ENCODE results near the gene VRK2. TPM values are rescaled to one million over a fixed set of nuclear protein-coding genes. Genes with fewer than 3 reads are reported as not detected.

VRK2 gene
- total RNA-seq, 1 experiment from 2014 or later, result 25.4 TPM

DNA sequence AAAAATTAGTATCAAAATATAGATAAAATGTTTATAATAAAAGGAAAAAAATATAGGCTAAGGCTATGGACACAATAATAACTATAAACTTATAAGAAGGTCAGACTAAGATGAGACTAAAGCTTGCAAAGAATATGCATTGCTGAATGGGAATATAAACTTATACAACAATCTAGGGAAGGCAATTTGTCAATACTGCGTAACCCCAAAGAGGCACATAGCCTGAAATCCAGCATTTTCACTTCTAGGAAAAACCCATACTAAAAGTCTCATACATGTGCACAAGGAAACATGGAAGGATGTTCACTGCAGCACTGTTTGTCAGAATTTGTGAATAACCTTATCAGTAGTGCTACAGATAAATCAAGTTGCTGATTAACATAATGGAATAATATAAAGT is 149.1 kb downstream of the VRK2 start:
- TF ChIP-seq, protein P1, sequence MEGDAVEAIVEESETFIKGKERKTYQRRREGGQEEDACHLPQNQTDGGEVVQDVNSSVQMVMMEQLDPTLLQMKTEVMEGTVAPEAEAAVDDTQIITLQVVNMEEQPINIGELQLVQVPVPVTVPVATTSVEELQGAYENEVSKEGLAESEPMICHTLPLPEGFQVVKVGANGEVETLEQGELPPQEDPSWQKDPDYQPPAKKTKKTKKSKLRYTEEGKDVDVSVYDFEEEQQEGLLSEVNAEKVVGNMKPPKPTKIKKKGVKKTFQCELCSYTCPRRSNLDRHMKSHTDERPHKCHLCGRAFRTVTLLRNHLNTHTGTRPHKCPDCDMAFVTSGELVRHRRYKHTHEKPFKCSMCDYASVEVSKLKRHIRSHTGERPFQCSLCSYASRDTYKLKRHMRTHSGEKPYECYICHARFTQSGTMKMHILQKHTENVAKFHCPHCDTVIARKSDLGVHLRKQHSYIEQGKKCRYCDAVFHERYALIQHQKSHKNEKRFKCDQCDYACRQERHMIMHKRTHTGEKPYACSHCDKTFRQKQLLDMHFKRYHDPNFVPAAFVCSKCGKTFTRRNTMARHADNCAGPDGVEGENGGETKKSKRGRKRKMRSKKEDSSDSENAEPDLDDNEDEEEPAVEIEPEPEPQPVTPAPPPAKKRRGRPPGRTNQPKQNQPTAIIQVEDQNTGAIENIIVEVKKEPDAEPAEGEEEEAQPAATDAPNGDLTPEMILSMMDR (IDR thresholded peaks at IDR 0.05; ENCODE audit: unreplicated experiment), result no peak
- DNase-seq, result no peak
- Mint-ChIP-seq H3K36me3 (ENCODE audit: insufficient read depth, unreplicated experiment) (peaks cover 5% of the 10 kb centered on the region), H3K4me3 (ENCODE audit: low read depth, unreplicated experiment) (no peak overlapping the region), H3K27me3 (ENCODE audit: unreplicated experiment) (no peaks in the 10 kb centered on the region), H3K9me3 (ENCODE audit: low read depth, unreplicated experiment) (no peaks in the 10 kb centered on the region), H3K27ac (ENCODE audit: unreplicated experiment) (no peak overlapping the region), H3K4me1 (ENCODE audit: low read depth, unreplicated experiment) (no peaks in the 10 kb centered on the region)
- CTCF ChIA-PET, result no interaction called here
- BruUV-seq (replicated peaks), result no TSS peak
- intact Hi-C loops (cut with micrococcal nuclease; ENCODE audit: unreplicated experiment), result no loop called here

DNA sequence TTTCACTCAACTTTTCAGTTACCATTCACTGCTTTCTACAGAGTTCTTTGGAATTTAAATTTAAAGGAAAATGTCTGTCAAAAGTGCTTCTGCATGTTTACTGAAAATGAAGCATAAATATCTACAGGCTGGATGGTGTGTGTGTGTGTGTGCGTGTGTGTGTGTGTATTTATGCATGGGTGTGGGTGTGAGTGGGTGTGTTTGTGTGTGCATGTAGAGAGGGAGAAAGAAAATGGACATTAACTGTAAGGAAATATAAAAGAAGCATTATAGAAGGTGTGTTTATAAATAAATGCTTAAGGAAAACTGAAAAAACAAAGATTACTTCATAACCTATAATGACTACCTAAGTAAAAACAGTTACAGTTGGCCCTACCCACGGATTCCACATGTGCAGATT is 151.3 kb downstream of the VRK2 start:
- Mint-ChIP-seq H3K4me1 (ENCODE audit: low read depth, unreplicated experiment) (no peaks in the 10 kb centered on the region), H3K27me3 (ENCODE audit: unreplicated experiment) (no peaks in the 10 kb centered on the region), H3K4me3 (ENCODE audit: low read depth, unreplicated experiment) (no peak overlapping the region), H3K9me3 (ENCODE audit: low read depth, unreplicated experiment) (no peaks in the 10 kb centered on the region), H3K27ac (ENCODE audit: unreplicated experiment) (no peak overlapping the region), H3K36me3 (ENCODE audit: insufficient read depth, unreplicated experiment) (peaks cover 11% of the 10 kb centered on the region)
- TF ChIP-seq, protein P1 (IDR thresholded peaks at IDR 0.05; ENCODE audit: unreplicated experiment), result no peak
- CTCF ChIA-PET, result no interaction called here
- intact Hi-C loops (cut with micrococcal nuclease; ENCODE audit: unreplicated experiment), result no loop called here
- BruUV-seq (replicated peaks), result no TSS peak
- DNase-seq, result no peak

DNA sequence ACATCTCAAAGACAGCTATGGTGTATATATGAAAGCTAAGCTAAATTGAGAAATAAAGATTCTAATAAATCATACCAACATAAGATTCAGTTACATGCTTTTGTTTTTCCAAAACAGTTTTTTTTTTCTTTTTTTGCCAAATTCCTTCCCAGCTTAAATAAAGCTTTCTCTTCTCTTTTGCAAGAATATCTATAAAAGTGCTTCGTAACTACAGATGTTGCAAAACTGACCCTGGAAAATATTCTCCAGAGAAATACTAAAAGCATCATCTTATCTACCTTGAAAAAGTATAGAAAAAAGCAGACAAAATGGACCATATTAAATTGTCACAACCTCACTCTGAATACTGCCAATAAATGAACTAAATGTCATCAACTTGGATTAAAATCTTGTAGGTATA is 155.8 kb downstream of the VRK2 start:
- Mint-ChIP-seq H3K4me3 (ENCODE audit: low read depth, unreplicated experiment) (no peak overlapping the region), H3K36me3 (ENCODE audit: insufficient read depth, unreplicated experiment) (peaks cover 11% of the 10 kb centered on the region), H3K27ac (ENCODE audit: unreplicated experiment) (no peak overlapping the region), H3K27me3 (ENCODE audit: unreplicated experiment) (no peaks in the 10 kb centered on the region), H3K9me3 (ENCODE audit: low read depth, unreplicated experiment) (no peaks in the 10 kb centered on the region), H3K4me1 (ENCODE audit: low read depth, unreplicated experiment) (peaks cover 13% of the 10 kb centered on the region)
- no peak for DNase-seq
- BruUV-seq (replicated peaks), result no TSS peak
- intact Hi-C loops (cut with micrococcal nuclease; ENCODE audit: unreplicated experiment), result no loop called here
- TF ChIP-seq, protein P1 (IDR thresholded peaks at IDR 0.05; ENCODE audit: unreplicated experiment), result no peak
- CTCF ChIA-PET, result interaction anchor here (0.6 to 0.7 kb wide), 3 partner anchors 10 to 1811 kb away, joined by 3 to 9 read pairs (median 6); no protein-coding TSS in a partner anchor

DNA sequence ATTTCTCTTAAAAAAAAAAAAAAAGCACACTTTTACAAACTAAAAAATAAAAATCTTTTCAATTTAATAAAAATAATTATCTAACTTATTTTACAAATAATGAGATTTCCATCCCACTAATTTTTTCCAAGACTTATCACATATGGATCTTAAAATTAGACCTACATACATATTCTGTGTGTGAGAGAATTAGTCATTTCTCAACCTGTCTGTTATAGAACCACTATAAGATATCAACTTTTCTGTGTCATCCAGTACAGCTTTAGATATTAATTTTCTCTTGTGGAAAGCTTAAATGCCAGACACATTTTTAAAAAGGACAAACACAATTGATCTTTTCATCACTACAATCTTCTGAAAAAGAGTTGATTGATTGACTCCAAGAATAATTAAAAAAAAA is 156.4 kb downstream of the VRK2 start:
- Mint-ChIP-seq H3K4me3 (ENCODE audit: low read depth, unreplicated experiment) (no peak overlapping the region), H3K4me1 (ENCODE audit: low read depth, unreplicated experiment) (peaks cover 13% of the 10 kb centered on the region), H3K27me3 (ENCODE audit: unreplicated experiment) (no peaks in the 10 kb centered on the region), H3K9me3 (ENCODE audit: low read depth, unreplicated experiment) (no peaks in the 10 kb centered on the region), H3K36me3 (ENCODE audit: insufficient read depth, unreplicated experiment) (peaks cover 6% of the 10 kb centered on the region), H3K27ac (ENCODE audit: unreplicated experiment) (no peak overlapping the region)
- no peak for DNase-seq
- TF ChIP-seq, protein P1 (IDR thresholded peaks at IDR 0.05; ENCODE audit: unreplicated experiment), result no peak
- intact Hi-C loops (cut with micrococcal nuclease; ENCODE audit: unreplicated experiment), result no loop called here
- CTCF ChIA-PET, result no interaction called here
- BruUV-seq (replicated peaks), result no TSS peak
